PFSK-1 (cell line): ENCODE measurements around the gene ACSL5.

Source experiments
- POLR2AphosphoS5 ChIP-seq: IDR thresholded peaks from 2 replicates; pipeline ENCODE4 v1.6.1; 2012; ENCODE audit warnings: low read depth, mild to moderate bottlenecking, control low read depth, low read length, moderate library complexity
- TAF1 ChIP-seq: IDR thresholded peaks from 2 replicates; pipeline ENCODE4 v1.6.1; 2012; ENCODE audit warnings: low read length, control low read depth, borderline replicate concordance; ENCODE audit not compliant: insufficient read depth
- TF ChIP-seq, protein P1 (sequence below), 2 experiments: IDR thresholded peaks; 2 replicates each; pipeline versions ENCODE4 v1.6.1 to v1.8.0; 2011 to 2012; ENCODE audit warnings: low read depth in 2 of 2, low read length in 2 of 2, control low read depth in 1 of 2, inconsistent platforms in 1 of 2, mild to moderate bottlenecking in 1 of 2, moderate library complexity in 1 of 2; ENCODE audit not compliant: insufficient read depth in 1 of 2

DNA sequence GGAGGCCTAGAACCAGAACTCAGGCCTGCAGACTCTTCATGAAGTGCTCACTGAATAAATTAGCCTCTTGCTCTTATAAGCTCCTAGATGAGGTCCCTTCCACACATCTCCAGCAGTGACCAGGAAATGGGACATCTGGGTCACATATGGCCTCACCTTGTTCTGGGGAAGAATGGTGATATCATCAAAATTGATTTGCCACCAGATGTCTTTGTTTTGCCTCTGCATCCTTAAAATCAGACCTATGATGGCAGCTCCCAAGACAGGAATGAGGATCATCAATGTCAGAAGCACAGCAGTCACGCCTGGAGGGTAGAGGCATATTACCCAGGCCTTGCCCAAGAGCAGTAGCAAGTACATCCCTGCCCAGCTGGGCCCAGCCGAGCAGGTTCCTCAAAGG is 33.3 kb upstream of the ACSL5 start:
- TF ChIP-seq POLR2AphosphoS5 (no peak), TAF1 (no peak)
- TF ChIP-seq, protein P1, sequence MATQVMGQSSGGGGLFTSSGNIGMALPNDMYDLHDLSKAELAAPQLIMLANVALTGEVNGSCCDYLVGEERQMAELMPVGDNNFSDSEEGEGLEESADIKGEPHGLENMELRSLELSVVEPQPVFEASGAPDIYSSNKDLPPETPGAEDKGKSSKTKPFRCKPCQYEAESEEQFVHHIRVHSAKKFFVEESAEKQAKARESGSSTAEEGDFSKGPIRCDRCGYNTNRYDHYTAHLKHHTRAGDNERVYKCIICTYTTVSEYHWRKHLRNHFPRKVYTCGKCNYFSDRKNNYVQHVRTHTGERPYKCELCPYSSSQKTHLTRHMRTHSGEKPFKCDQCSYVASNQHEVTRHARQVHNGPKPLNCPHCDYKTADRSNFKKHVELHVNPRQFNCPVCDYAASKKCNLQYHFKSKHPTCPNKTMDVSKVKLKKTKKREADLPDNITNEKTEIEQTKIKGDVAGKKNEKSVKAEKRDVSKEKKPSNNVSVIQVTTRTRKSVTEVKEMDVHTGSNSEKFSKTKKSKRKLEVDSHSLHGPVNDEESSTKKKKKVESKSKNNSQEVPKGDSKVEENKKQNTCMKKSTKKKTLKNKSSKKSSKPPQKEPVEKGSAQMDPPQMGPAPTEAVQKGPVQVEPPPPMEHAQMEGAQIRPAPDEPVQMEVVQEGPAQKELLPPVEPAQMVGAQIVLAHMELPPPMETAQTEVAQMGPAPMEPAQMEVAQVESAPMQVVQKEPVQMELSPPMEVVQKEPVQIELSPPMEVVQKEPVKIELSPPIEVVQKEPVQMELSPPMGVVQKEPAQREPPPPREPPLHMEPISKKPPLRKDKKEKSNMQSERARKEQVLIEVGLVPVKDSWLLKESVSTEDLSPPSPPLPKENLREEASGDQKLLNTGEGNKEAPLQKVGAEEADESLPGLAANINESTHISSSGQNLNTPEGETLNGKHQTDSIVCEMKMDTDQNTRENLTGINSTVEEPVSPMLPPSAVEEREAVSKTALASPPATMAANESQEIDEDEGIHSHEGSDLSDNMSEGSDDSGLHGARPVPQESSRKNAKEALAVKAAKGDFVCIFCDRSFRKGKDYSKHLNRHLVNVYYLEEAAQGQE (IDR thresholded peaks at IDR 0.05; ENCODE audit: insufficient read depth in 1 of 2, low read depth in 2 of 2, low read length in 2 of 2): no peak
